ENCODE results near the gene DDI2.
"Not testable (repeated sequence)": the region's sequence is repeated elsewhere in the genome, so short reads cannot be mapped to it uniquely, and the experiment has no call there.

The DDI2 gene

DNA sequence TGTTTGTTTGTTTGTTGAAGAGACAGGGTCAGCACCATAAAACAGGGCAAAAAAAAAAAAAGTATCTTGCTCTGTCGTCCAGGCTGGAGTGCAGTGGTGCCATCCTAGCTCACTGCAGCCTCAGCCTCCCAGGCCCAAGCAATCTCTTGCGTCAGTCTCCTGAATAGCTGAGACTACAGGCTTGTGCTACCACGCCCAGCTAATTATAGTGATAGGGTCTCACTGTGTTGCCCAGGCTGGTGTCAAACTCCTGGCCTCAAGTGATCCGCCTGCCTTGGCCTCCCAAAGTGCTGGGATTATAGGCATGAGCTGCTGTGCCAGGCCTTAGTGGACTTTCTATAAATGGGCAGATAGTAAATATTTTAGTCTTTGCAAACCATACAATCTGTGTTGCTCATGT, 19.2 kb downstream of the DDI2 start:
- no peak for DNase-seq (ENCODE audit: low read depth)

DNA sequence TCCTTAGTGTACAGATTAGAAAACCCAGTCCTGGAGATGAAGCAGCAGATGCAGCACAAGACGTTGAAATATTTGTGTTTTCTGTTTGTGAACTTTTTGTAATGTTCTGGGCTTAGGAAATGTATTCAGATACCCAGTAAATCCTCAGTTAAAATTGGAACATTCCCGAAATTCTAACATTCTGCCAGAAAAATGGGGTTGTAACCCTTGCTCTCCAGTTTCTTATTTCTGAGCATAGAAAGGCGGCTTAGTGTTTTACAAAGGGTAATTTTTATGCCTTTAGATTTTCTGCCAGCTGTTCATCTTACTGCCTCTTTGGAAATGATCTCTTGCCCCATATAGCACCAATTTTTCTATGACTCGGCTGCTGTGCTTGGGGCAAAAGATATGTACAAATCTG, 20.6 kb downstream of the DDI2 start:
- no peak for DNase-seq (ENCODE audit: low read depth)

DNA sequence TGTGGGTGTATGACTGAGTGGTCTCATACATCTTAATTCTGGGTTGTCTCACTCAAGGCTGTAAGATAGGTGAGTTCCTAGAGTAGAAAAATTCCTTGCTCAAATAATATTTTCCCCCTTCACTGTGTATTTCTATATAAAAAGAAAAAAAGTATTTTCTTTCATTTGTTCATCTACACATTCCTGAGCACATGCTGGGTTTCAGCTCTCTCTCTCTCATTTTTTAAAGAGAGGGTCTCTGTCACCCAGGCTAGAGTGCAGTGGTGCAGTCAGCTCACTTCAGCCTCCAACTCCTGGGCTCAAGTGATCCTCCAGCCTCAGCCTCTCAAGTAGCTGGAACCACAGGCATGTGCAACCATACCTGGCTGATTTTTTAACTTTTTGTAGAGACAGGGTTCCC, 22.0 kb downstream of the DDI2 start:
- DNase-seq (ENCODE audit: low read depth), result no peak

DNA sequence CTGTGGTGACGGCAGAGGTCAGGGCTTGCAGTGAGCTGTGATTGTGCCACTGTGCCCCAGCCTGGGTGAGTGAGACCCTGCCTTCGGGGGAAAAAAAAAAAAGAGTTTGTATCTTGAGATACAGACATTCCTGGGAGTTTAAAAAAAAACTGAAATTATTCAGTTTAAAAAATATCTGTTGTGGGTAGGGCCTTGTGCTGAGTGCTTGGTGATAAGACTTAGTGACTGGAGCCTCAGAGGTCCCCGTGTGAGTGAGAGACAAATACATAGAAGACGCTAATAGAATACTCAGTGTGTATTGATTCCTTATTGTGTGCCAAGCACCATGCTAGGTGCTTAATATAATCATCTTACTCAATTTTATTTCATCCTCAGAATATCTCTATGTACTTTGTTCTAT, 22.7 kb downstream of the DDI2 start:
- no peak for DNase-seq (ENCODE audit: low read depth)

DNA sequence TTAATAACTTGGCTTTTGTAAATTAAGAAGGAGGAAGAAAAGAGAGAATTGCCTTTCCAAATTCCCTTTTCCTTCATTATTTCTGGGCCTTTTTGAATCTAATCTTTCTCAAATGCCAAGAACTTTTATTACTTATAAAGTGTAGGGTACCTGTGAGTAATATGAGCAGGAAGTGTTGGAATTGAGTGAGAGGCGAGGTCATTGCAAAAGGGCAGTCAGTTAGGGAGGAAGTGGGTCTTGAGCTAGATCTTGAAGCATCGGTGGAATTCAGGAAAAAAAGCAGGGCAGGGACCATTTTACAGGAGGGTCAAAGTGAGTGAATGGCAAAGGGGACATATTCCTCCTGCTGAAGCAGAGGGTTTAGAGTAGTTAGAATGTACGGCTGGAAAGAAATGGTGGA, 23.4 kb downstream of the DDI2 start:
- no peak for DNase-seq (ENCODE audit: low read depth)

DNA sequence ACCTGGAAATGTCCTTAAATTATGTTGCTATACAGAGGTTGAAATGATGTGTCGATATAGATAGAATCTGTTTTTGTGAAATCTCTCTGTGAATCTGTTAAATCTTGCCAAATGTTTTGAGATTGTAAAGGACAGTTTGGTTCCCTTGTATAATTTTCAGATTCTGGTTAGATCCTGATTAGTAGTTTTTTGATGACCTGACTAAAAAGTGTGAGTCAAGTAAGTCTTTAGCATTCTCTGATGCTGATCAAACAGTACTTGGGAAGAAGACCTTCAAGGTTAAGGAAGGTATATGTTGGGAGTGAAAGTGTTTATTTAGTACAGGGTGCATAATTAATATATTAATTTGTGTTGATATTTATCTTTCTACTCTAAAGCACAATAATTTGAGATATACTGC, 32.7 kb downstream of the DDI2 start:
- DNase-seq (ENCODE audit: low read depth), result no peak

- DNase-seq (ENCODE audit: low read depth), result no peak
Measured at GRCh38 chr1:15650433-15650832, 33.2 kb downstream of the DDI2 start.

- DNase-seq (ENCODE audit: low read depth), result not testable (repeated sequence)
Measured at GRCh38 chr1:15652130-15652529, 34.9 kb downstream of the DDI2 start.

DNA sequence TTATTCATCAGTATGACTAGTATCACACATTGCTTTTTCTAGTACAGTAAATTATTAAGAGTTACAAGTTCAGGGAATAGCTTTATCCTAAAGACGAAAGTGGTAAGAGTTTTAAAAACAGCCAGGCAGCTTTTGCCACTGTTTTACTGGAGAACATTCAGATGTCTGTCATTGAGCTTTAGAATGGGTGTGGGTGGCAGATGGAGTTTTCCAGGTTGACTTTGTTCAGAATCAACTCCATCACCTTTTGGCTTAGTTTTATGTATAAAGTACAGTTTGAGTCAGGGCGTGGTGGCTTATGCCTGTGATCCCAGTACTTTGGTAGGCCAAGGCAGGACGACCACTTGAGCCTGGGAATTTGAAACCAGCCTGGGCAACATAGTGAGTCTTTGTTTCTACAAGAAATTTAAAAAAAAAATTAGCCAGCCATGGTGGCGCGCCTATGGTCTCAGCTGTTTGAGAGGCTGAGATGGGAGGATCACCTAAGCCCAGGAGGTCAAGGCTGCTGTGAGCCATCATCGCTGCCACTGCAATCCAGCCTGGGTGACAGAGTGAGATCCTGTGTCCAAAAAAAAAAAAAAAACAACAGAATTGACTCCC, 36.9 kb downstream of the DDI2 start:
- no peak for DNase-seq (ENCODE audit: low read depth)

- no peak for DNase-seq (ENCODE audit: low read depth)
Measured at GRCh38 chr1:15656464-15656863, 39.2 kb downstream of the DDI2 start.

GRCh38 chr1:15657021-15657420, 39.8 kb downstream of the DDI2 start:
- DNase-seq (ENCODE audit: low read depth), result no peak

DNA sequence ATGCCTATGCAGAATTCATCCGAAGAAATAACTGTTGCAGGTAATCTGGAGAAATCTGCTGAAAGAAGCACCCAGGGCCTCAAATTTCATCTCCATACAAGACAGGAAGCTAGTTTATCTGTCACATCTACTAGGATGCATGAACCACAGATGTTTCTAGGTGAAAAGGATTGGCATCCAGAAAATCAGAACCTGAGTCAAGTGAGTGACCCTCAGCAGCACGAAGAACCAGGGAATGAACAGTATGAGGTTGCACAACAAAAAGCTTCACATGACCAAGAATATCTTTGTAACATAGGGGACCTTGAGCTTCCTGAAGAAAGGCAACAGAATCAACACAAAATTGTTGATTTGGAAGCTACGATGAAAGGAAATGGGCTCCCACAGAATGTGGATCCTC, 42.9 kb downstream of the DDI2 start:
- DNase-seq (ENCODE audit: low read depth), result no peak

DNA sequence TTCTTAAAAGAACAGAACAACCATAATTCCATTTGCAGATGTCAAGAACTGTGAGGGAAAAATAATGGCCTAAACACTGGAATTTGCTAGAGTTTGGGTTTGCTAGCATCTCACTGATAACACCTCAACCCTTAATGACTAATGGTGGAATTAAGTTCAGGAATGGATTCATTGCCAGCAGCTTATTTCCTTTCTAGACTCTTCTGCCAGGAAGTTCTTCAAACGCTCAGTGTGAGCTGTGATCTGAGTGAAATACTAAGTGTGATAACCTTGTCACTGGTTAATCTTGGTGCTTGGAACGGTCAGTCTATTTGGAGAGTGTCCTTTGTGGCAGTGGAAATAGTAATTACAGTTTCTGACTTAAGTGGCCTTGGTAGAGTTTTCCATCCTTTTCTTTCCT, 45.2 kb downstream of the DDI2 start:
- DNase-seq (ENCODE audit: low read depth), result no peak

GRCh38 chr1:15663925-15664324, 46.7 kb downstream of the DDI2 start:
- no peak for DNase-seq (ENCODE audit: low read depth)

GRCh38 chr1:15667362-15667761, 50.1 kb downstream of the DDI2 start:
- no peak for DNase-seq (ENCODE audit: low read depth)

GRCh38 chr1:15668089-15668754, 51.0 kb downstream of the DDI2 start:
- no peak for DNase-seq (ENCODE audit: low read depth)

- DNase-seq (ENCODE audit: low read depth), result no peak
Measured at GRCh38 chr1:15669074-15669473, 51.8 kb downstream of the DDI2 start.

- DNase-seq (ENCODE audit: low read depth), result no peak
Measured at GRCh38 chr1:15669864-15670263, 52.6 kb downstream of the DDI2 start.

GRCh38 chr1:15671430-15671829, 54.2 kb downstream of the DDI2 start:
- DNase-seq (ENCODE audit: low read depth), result no peak

- no peak for DNase-seq (ENCODE audit: low read depth)
Measured at GRCh38 chr1:15674386-15675159, 57.3 kb downstream of the DDI2 start.

- no peak for DNase-seq (ENCODE audit: low read depth)
Measured at GRCh38 chr1:15676010-15676409, 58.8 kb downstream of the DDI2 start.

DNA sequence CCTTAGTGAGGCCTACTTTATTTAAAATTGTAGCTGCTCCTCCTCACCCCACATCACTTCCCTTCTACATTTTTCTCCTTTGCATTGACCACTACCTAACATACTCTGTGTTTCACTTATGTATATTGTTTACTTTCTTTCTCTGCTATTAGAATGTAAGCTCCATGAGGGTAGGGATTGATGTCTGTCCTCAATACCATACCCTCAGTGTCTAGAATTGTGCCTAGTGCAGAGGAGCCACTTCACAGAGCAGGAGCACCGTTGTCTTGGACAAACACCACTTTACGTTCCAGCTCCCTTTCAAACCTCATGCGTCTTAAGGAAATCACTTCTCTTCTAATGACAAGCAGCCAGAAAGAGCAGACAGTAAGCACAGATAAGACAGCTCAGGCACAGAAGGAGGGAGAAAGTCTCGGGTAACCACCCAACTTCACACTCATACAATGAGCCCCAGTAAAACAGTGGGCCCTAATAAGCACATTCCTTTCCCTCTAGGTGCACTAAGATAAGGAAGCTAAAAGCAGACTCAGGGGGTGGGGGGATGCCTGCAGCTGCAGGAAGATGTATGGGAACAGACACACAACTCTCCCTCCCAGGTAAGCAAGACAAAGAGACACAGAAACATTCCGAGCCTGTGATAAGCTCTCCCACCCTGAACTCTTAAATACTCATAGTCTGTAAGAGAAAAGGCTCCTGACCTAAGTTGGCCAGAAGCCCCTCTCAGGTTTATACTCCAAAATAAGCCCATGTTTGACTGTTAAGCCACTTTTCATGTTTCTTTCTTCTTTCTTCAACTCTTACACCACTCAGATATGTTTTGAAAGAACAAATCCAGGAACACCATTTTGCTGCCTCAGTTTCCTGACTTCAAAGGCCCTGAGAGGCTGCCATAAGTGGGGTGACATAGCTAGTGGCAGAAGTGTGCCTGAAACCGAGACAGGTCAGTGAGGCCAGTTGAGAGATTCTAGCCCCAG, 59.7 kb downstream of the DDI2 start:
- DNase-seq (ENCODE audit: low read depth), result no peak

Measured in activated T-helper 1 cell treated with Interleukin-2 at 50 U/mL for 16 hours (primary cell).